Head of caudate nucleus (tissue), 42 donors: ENCODE measurements around the gene SF3B4.

ENCODE experiments used
- DNase-seq, 42 donors: peaks; one replicate each; pipeline versions ENCODE4 v3.0.0 to v3.0.0-alpha.2; 2020 to 2021; ENCODE audit warnings: mixed read lengths in 7 of 42
- intact Hi-C: fragments of 100-400 bp; cut with DNase I; formaldehyde crosslinking; loops from one replicate; pipeline ENCODE4 v1.15.0; 2022

SF3B4 gene

DNA sequence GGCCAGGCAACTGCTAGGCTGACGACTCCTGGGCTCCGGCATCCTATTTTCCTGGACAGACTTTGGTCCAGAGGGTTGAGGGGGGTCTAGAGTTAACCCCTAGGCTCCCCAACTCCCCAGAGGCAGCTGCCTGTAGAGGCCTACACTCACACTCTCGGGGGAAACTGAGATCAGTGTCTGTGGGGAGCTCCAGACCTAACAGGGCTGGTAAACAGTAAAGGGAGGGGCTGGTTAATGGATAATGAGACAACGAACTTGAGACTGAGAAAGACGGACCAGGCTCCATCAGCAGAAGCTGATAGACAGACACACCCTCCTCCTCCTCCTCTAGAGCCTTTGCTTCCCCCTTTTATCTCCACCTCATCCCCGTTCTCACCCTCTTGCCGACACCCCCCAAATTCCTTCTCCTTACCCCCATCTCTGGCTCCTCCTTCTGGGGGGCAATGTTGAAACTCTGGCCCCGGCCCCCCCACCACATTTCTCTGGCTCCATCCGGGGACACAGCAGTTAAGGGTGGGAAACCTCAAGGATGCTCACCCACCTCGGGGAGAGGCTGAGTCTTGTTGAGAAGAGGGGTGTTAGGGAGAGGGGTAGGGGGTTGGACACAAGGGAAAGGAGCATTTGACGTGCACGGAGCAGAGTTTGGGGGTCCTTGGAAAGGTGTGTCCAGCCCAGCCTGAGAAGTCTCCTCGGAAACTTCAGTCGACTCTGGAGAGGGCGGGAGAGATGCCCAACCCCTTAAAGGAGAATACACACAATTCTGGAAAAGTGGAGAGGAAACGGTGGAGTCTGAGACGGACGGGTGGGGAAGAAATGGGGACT, 8.8 kb upstream of the SF3B4 start, which contains the start of gene MTMR11:
Gene MTMR11 (minus strand): TSS at position 710 of the 822 bp plus-strand sequence. CDS start 232 bp downstream, at position 478.
- intact Hi-C loops: no loop called here
- DNase-seq: peak in 17 of 42 donors; percentile 26 to 71 (median 49)

DNA sequence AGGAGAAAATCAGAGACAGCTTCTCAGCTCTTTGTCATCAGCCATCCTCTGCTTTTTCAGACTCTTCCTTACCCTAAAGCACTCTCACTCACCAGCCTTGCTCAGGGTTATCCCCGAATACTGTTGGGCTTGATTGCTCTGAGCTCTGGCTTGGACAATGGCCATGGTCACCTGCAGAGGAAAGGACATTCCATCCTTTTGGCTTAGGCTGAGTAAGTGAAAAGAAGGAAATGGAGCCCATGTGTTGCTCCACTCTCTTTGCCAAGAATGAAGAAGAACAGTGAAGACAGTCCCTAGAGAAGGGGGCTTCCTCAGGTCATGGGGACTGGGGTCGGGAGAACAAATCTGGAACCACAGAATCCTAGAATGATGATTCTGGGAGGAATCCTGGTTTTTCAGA, 6.8 kb upstream of the SF3B4 start:
- no peak for DNase-seq
- intact Hi-C loops: no loop called here

DNA sequence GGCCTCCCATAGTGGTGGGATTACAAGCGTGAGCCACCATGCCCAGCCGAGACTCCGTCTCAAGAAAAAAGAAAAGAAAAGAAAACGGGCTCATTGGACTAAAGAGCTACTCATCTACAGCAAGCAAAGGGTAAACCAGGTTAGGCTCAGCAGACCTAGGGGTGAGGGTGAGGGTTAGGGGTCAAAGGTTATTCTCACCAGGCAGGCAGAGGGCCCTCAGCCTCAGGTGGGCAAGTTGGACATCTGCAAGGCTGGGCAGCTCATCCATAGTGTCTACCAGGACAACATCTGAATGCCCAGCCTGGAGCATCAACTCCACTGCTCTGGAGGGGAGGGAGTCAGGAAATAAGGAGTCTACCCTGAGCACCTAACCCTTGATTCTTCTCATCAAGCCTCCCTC, 5.6 kb upstream of the SF3B4 start:
- DNase-seq: no peak
- intact Hi-C loops: no loop called here

DNA sequence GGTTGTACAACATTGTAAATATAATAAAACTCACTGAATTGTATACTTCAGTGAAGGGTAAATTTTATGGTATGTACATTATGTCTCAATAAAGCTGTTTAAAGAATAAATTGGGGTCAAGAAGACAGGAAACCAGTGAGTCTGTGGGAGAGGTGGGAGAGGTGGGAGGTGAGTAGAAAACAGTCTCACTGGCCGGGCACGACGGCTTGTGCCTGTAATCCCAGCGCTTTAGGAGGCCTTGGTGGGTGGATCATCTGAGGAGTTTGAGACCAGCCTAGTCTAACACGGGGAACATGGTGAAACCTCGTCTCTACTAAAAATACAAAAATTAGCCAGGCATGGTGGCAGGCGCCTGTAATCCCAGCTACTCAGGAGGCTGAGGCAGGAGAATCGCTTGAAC, 4.9 kb upstream of the SF3B4 start:
- intact Hi-C loops: no loop called here
- peak in 1 of 42 donors; percentile 24 for DNase-seq

DNA sequence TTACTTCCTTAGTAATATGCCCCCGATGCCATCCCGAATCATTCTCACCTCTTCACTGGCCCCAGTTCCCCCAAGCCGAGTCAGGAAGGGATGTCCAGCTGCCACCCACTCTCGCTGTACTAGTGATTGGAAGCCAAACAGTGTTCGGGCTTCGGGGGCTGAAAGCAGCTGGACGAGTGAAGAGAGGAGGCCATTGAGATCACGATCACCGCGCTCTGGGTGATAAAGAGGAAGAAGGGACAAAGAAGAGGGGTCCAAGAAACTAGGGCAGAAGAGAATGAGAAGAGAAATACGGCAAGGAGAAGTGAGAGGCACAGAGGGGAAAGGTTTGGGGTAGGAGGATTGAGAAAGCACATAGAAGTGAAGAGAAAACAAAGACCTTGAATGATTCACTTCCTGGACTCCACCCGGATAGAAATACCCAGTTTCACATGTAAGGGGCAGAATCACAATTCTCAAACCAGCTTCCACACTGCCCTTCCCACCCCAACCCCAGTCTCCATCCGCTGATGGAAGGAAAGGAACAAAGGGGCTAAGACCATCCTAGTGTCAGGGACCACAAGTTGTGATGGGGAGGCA, 3.7 kb upstream of the SF3B4 start:
- intact Hi-C loops: no loop called here
- DNase-seq: no peak

DNA sequence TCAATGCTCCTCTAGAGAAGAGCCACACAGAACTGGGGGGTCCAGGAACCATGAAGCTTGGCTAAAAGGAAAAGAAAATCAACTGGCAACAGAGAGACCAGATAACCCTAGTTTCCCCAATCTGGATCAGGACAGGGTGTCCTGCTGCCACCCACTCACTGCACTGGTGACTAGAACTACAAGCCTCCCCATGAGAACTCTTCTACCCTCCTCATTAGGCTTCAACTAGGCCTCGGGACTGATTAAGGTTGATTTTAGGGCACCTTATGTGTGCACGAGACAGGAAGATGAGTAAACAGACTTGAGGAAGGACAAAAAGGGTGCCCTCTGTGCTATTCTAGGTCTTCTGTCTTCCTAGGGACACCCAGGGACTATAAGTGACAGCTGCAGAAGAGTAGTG, 2.3 kb upstream of the SF3B4 start:
- intact Hi-C loops: no loop called here
- DNase-seq: no peak

DNA sequence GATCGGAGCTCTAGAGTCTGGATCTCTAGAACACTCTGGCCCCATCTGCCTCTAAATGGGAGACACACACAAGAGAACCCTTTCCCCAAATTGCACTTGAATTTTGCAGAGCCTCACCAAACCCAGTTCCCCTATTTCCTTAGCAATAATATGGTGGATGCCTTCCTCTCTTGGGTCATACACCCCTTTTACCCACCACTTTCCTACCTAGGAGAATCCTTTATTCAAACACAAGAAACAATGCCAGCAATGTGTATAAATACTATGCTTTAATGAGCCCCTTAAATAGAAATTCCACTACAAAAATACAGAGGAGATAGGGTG, 760 bp upstream of the SF3B4 start:
- intact Hi-C loops: no loop called here
- DNase-seq: no peak

DNA sequence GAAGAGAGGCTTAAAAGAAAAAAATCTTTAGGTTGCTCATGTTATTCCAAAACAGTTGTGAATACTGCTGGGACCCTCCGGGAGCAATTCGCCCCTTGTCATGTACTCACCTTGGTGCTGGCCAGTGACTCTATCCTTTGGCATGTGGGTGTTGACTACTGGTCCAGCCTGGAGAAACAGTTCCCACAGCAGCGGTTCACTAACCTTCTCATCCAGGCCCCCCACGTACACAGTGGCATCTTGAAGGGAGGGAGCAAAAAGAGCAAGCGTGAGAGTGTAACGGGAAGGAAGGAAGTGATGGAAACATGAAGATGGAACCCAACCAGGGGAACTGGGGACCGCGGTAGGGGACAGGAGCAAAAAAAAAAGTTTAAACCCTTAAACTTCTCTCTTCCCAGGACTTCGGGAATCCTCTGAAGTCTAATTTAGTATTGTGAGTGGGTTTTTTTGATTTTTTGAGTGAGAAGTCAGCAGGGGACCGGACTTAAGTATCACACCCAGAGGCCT, 494 bp downstream of the SF3B4 start:
- DNase-seq: no peak
- intact Hi-C loops: no loop called here

DNA sequence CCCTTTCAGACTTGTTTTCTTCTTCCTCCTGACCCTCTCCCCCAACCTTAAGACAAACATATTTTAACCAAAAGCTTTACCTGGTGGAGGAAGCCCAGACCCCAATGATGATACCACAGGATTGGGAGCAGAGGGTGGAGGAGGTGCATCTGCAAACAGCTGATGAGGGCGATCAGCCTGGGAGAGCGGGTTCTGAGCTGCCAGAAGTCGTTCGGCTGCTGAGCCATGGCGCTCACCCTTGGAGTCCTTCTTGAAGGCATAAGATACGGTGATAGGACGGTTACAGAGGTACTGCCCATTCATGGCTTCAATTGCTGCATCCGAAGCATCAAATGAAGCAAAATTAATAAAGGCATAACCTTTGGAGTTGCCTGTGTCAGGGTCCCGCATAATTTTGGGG, 1.3 kb downstream of the SF3B4 start:
- DNase-seq: no peak
- intact Hi-C loops: no loop called here

DNA sequence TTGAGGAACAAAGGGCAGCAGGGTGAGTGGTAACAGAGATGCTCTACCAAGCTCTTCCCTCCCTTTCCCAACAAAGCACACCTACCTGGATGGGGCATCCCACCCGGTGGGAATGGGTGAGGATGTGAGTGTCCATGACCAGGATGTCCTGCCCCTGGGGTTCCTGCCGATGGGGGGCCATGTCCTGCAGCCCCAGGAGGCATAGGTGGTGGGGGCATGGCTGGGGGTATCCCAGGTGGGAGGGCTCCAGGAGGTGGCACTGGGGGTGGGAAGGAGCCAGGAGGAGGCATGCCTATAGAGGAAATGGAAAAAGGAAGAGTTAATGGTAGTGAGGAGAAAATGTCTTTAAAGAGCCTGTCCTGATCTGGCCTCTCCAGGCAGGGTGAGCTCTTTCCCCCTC, 1.9 kb downstream of the SF3B4 start:
- intact Hi-C loops: no loop called here
- no peak for DNase-seq

DNA sequence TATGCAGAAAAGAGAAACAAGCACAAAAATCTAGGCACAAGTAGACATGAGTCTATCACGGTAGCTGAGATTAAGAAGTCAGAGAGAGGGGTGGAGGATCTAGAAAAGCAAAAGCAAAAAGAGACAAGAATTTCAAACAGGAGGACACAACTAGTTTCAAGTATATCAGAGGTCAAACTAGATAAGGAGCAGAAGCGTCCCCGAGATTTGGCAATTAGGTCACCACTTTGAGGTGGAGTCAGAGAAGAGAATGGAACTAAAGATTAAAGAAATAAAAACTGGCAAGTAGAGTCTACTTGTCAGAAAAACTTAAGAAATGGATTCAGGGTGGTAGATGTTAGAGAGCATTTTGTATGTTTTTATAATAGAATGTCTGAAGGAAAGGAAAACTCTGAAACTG, 2.3 kb downstream of the SF3B4 start:
- no peak for DNase-seq
- intact Hi-C loops: no loop called here

DNA sequence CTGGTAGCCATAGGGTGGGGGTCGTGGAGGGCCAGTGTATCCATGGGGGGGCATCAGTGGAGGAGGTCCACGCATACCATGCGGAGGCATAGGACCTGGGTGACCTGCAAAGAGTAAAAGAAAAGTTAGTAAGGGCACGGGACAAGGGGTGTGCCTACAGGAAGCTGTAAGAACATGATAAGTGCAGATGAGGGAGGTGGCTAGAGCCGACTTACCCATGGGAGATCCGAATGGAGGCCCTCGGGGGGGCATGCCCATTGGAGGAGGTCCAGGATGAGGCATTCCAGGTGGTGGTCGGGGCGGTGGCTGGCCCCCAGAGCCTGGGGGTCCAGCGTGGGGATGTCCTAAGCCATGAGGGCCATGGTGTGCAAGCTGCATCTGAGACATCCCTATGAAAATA, 4.0 kb downstream of the SF3B4 start:
- DNase-seq: no peak
- intact Hi-C loops: no loop called here

DNA sequence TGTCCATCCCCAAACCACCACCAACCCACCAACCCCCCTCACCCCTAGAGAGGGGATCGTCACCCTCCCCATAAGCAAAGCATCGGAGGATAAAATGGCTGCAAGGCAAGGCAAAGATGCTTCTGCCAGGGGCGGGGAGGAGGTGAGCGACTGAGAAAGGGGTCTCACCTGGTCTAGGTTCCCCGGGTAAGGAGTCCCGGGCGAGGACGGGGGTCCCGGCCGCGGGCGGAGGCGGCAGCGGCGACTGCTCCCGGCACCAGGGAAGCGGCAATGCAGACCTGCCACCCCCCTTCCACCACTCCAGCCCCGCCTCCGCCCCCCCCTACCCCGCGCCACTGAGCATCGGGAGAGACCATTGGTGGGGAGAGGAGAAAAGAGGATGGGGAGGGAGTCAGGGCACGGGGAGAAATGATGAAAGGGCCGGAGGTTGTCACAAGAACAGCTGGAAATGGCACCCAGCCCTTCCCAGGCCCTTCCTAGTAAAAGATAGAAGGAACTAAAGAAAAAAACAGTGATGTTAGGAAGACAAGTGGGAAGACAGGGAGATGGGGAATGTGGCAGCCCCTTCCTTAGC, 9.9 kb downstream of the SF3B4 start, which contains the start of gene SV2A:
Gene SV2A (minus strand): TSS at position 274 of the 574 bp plus-strand sequence. CDS start 4,004 bp downstream, outside the sequence.
- intact Hi-C loops: no loop called here
- DNase-seq: peak; percentile 44 to 89 (median 77)

DNA sequence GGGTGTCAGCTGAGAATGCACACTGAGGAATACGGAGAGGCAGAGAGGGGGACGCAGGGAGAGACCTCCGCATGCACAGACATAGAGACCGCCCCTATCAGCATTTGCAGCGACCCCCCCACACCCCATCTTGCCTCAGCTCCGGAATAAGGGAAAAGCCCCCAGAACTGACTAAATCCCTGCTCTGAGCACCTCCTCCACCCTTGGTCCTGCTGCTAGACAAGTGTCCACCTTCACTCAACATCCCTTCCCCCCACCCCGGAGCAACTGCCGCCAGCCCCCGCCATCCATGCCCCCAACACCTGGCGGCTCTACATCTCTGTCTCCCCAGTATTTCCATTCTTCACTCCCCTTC, 10.7 kb downstream of the SF3B4 start:
- intact Hi-C loops: no loop called here
- peak in 1 of 42 donors; percentile 17 for DNase-seq

DNA sequence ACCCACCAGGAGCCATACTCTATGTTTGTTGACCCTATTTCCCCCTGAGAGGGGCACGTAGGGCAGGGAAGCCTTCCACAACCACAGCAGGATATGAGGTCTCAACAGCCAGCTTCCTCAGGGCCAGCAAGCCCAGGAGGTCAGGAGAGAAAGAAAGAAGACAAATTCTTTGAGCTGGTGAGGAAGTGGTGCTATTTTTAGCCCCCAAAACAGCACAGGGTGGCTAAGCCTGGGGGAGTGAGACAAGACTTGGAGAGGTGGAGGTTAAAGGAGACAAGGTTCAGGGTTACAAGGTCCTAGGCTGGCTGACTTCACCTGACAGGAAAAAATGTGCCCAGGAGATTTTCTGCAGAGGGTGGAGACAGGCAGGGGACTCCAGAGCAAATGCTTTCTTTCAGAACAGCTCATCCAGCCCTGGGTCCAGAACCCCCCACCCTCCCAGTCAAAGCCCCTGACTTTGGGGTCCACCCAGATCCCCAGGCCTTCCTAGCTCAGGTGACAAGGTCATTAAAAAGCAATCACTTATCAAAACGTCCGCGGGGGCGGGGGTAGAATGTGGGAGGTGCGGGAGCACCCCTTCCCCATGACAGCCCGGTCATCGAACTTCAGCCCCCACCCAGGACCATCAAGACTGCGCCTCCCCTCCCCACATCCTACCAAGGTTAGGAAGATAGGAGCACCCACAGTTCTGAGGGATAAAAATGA, 11.3 kb downstream of the SF3B4 start:
- intact Hi-C loops: no loop called here

DNA sequence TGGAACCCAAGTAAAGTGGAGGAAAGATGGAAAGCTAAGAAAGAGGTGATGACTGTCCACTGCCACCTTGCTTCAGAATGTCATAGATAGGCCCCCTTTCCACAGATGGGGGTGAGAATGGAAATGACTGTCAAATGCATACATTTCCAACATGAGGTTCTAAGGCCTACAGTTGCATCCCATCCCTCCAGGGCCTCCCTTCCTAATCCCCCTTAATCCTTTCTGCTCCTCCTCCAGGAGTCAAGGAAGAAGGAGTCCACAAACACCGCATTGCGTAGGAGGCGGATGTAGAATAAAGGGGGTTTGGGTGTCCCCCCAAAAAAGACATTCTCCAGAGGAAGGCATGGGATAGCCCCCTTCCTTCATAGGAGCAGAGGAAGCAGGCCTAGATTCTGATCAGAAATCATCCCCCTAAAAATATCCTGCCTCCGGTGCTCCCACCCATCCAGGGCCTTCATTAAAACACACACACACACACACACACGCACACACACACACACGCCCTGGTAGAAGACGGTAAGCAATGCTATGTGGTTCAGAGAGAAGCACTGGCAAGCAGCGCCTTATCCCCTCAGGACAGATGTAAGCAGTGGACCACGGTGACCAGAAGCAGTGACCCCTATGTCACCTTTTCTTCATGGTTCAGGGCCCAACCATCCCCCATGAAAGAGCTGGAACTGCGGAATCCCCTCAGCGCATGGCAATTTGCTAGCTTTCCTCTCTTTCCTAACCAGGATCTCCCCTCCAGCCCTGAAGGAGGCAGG, 12.0 kb downstream of the SF3B4 start:
- DNase-seq: peak in 5 of 42 donors; percentile 29 to 52 (median 33)
- intact Hi-C loops: no loop called here

More for the DNA sequence above, 11.3 kb downstream of the SF3B4 start:
- DNase-seq: no peak

DNA sequence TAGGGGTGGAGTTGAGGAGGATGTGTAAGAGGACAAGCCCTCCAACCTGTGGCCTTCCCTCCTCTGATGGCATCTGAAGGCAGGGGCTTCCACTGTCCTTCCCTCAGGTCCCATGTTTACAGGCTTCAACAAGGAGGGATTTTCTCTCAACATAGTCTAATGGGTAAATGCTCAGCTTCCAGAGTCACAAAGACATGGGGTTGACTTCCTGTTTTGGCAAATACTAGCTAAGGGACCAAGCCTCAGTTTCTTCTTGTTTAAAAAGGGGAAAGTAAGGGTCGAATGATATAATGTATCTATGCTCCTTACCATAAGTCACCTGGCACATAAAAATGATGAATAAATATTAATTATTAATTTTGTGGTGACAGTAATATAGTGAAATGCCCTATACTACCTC, 13.1 kb downstream of the SF3B4 start:
- intact Hi-C loops: no loop called here
- DNase-seq: no peak

DNA sequence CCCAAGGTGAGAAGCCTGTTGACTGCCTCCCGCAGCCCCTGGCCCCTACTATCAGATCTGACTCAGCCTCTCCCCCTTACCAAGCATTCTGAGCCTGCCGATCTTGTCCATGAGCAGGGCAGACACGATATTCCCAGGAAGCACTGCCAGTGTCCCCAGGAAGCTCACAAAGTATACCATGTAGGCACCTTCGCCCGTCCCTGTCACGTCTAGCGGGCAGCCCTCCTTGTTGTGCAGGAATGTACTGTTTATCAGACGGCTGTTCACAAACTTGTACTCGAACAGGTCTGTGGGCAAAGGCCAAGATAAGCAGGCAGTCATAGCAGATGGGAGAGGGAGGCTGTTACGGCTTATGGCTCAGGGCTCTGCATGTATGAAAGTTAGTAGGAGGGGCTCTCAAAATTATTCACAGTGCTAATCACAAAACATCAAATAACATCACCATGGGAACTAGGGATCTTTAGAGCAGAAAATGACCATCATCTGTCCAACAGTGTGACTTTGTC, 21.0 kb downstream of the SF3B4 start:
- DNase-seq: no peak

More for the DNA sequence above, 21.0 kb downstream of the SF3B4 start:
- intact Hi-C loops: no loop called here
